Measurements from ENCODE around the gene SEC63.

SEC63 gene

DNA sequence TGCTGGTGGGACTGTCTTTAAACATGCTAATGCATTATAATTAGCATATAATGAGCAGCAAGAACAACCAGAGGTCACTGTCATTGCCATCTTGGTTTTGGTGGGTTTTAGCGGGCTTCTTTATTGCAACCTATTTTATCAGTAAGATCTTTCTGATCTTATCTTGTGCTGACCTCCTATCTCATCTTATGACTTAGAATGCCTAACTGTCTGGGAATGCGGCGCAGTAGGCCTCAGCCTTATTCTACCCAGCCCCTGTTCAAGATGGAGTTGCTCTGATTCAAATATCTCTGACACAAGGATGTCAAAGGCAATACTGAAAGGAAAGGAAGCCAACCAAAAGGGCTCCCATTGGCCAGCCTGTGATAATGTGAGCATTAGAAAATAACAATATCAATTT lies 29.8 kb upstream of the SEC63 start:
- CTCF ChIA-PET = no interaction called here
- POLR2A ChIA-PET = no interaction called here
- no peak for DNase-seq
- Histone ChIP-seq H3K36me3 (ENCODE audit: control insufficient read depth in 4 of 4, insufficient read depth in 4 of 4, low read length in 3 of 4) (no peaks in the 10 kb centered on the region), H3K4me1 (ENCODE audit: control extremely low read depth in 1 of 4, control insufficient read depth in 4 of 4, insufficient read depth in 4 of 4, low read length in 3 of 4) (peaks cover 0 to 3% (median 0%) of the 10 kb centered on the region in 4 experiments), H3K27me3 (replicated peaks in 2 of 5; ENCODE audit: control insufficient read depth in 4 of 5, insufficient read depth in 5 of 5, low read length in 4 of 5) (no peaks in the 10 kb centered on the region), H3K9me3 (ENCODE audit: control extremely low read depth in 1 of 5, control insufficient read depth in 4 of 5, insufficient read depth in 2 of 5, low read depth in 1 of 5, low read length in 4 of 5) (no peaks in the 10 kb centered on the region), H3K27ac (ENCODE audit: insufficient read depth in 1 of 2, low read depth in 1 of 2, low read length in 2 of 2, poor library complexity in 1 of 2, severe bottlenecking in 2 of 2) (no peak overlapping the region), H3K4me3 (ENCODE audit: control insufficient read depth in 1 of 7, extremely low read depth in 1 of 7, insufficient read depth in 4 of 7, low read depth in 2 of 7, low read length in 6 of 7) (no peak overlapping the region)
- WGBS (ENCODE audit: insufficient coverage) = 100% methylated on average over 1 of the region's 3 CpGs

DNA sequence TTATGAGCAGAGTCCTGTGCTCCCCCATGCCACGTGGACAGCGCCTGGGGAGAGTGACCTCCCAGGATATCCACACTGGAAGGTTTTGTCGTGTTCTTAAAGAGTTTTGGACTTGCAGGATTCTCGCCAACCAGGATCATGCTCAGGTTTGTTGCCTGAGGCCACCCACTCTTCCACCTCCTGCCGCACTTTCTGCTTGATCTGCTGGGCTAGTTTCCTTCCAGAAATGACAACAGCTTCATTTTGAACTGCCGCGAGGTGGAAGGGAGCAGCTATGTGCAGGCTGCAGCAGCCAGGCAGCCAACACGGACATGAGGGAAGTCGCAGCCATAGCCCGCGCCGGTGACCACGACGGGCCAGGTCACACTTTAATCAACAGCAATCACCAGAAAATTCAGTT lies 27.7 kb upstream of the SEC63 start:
- no peak overlapping the region for H3K4me3 ChIP-seq (ENCODE audit: control insufficient read depth in 1 of 7, extremely low read depth in 1 of 7, insufficient read depth in 4 of 7, low read depth in 2 of 7, low read length in 6 of 7)
- no peaks in the 10 kb centered on the region for H3K36me3 ChIP-seq (ENCODE audit: control insufficient read depth in 4 of 4, insufficient read depth in 4 of 4, low read length in 3 of 4)
- WGBS (ENCODE audit: insufficient coverage) = 91% methylated on average over 14 of the region's 14 CpGs
- ChIA-PET POLR2A (no interaction called here), CTCF (interaction anchor here (0.7 kb wide), 1 partner anchor 53 kb away, joined by 3 read pairs; no protein-coding TSS in a partner anchor)
- no peaks in the 10 kb centered on the region for H3K4me1 ChIP-seq (ENCODE audit: control extremely low read depth in 1 of 4, control insufficient read depth in 4 of 4, insufficient read depth in 4 of 4, low read length in 3 of 4)
- no peak for DNase-seq
- H3K9me3 ChIP-seq (ENCODE audit: control extremely low read depth in 1 of 5, control insufficient read depth in 4 of 5, insufficient read depth in 2 of 5, low read depth in 1 of 5, low read length in 4 of 5) = no peaks in the 10 kb centered on the region
- no peaks in the 10 kb centered on the region for H3K27me3 ChIP-seq (replicated peaks in 2 of 5; ENCODE audit: control insufficient read depth in 4 of 5, insufficient read depth in 5 of 5, low read length in 4 of 5)
- H3K27ac ChIP-seq (ENCODE audit: insufficient read depth in 1 of 2, low read depth in 1 of 2, low read length in 2 of 2, poor library complexity in 1 of 2, severe bottlenecking in 2 of 2) = no peak overlapping the region

DNA sequence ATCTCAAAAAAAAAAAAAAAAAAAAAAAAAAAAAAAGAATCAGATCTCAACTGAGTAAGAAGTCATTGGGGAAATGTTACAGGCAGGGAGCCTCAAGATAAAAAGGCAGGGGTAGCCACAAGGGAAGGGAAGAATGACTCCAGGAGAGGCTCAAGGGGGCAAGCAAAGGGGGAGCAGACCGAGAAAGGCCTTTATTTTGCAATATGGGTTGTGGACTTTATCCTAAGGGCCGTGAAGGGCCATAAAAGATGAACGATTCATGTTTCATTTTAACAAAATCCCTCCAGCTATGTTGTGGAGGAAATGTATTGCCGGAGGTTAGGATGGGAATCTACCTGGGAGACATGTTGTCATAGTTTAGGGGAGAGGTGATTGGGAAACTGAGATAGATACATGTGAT lies 25.8 kb upstream of the SEC63 start:
- Histone ChIP-seq H3K9me3 (ENCODE audit: control extremely low read depth in 1 of 5, control insufficient read depth in 4 of 5, insufficient read depth in 2 of 5, low read depth in 1 of 5, low read length in 4 of 5) (no peaks in the 10 kb centered on the region), H3K27ac (ENCODE audit: insufficient read depth in 1 of 2, low read depth in 1 of 2, low read length in 2 of 2, poor library complexity in 1 of 2, severe bottlenecking in 2 of 2) (no peak overlapping the region), H3K4me1 (ENCODE audit: control extremely low read depth in 1 of 4, control insufficient read depth in 4 of 4, insufficient read depth in 4 of 4, low read length in 3 of 4) (no peaks in the 10 kb centered on the region), H3K4me3 (ENCODE audit: control insufficient read depth in 1 of 7, extremely low read depth in 1 of 7, insufficient read depth in 4 of 7, low read depth in 2 of 7, low read length in 6 of 7) (no peak overlapping the region), H3K36me3 (ENCODE audit: control insufficient read depth in 4 of 4, insufficient read depth in 4 of 4, low read length in 3 of 4) (no peaks in the 10 kb centered on the region), H3K27me3 (replicated peaks in 2 of 5; ENCODE audit: control insufficient read depth in 4 of 5, insufficient read depth in 5 of 5, low read length in 4 of 5) (no peaks in the 10 kb centered on the region)
- no peak for DNase-seq
- CTCF ChIA-PET = interaction anchor here (10.3 kb wide), 1 partner anchor 64 kb away, joined by 65 read pairs; no protein-coding TSS in a partner anchor
- POLR2A ChIA-PET = no interaction called here
- 92% methylated on average over 2 of the region's 4 CpGs for WGBS (ENCODE audit: insufficient coverage)

DNA sequence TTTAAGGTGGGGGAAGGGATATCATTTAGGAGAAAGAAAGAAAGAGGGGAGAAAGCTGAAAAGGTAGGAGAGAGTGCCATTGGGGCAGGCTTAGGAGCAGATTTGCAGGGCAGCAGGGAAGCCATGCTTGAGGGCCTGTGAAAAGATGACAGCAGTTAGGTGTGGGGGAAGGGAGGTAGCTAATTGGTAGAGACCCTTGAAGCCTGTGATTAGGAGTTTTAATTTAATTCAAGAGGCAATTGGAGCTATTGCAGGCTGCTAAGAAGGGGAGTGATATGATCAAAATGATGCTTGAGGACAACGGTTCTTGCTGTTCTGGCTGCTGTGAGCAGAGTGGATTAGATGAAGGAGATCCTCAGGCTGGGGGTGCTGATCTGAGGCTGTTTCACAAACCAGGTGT lies 24.5 kb upstream of the SEC63 start:
- 79% methylated on average over 1 of the region's 1 CpG for WGBS (ENCODE audit: insufficient coverage)
- DNase-seq = no peak
- Histone ChIP-seq H3K4me1 (ENCODE audit: control extremely low read depth in 1 of 4, control insufficient read depth in 4 of 4, insufficient read depth in 4 of 4, low read length in 3 of 4) (no peaks in the 10 kb centered on the region), H3K27me3 (replicated peaks in 2 of 5; ENCODE audit: control insufficient read depth in 4 of 5, insufficient read depth in 5 of 5, low read length in 4 of 5) (no peaks in the 10 kb centered on the region), H3K36me3 (ENCODE audit: control insufficient read depth in 4 of 4, insufficient read depth in 4 of 4, low read length in 3 of 4) (no peaks in the 10 kb centered on the region), H3K9me3 (ENCODE audit: control extremely low read depth in 1 of 5, control insufficient read depth in 4 of 5, insufficient read depth in 2 of 5, low read depth in 1 of 5, low read length in 4 of 5) (no peaks in the 10 kb centered on the region), H3K4me3 (ENCODE audit: control insufficient read depth in 1 of 7, extremely low read depth in 1 of 7, insufficient read depth in 4 of 7, low read depth in 2 of 7, low read length in 6 of 7) (no peak overlapping the region), H3K27ac (ENCODE audit: insufficient read depth in 1 of 2, low read depth in 1 of 2, low read length in 2 of 2, poor library complexity in 1 of 2, severe bottlenecking in 2 of 2) (no peak overlapping the region)
- POLR2A ChIA-PET = no interaction called here
- CTCF ChIA-PET = interaction anchor here (0.6 to 10.3 kb wide), 4 partner anchors 8 to 65 kb away, joined by 3 to 65 read pairs (median 3); no protein-coding TSS in a partner anchor

DNA sequence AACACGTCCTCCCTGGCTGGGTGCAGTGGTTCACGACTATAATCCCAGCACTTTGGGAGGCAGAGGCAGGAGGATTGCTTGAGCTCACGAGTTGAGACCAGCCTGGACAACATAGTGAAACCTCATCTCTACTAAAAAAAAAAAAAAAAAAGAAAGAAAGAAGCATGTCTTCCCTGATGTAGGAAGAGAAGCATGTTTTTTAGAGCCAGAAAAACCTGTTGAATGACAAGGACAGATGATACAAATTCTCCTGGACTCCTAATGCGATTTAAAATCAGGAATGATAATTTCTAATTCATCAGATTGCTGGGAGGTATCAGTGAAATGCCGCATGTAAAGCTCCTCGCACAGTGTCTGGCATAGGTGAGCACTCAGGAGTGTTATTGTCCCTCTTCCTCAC lies 23.7 kb upstream of the SEC63 start:
- Histone ChIP-seq H3K9me3 (ENCODE audit: control extremely low read depth in 1 of 5, control insufficient read depth in 4 of 5, insufficient read depth in 2 of 5, low read depth in 1 of 5, low read length in 4 of 5) (no peaks in the 10 kb centered on the region), H3K4me1 (ENCODE audit: control extremely low read depth in 1 of 4, control insufficient read depth in 4 of 4, insufficient read depth in 4 of 4, low read length in 3 of 4) (no peaks in the 10 kb centered on the region), H3K27ac (ENCODE audit: insufficient read depth in 1 of 2, low read depth in 1 of 2, low read length in 2 of 2, poor library complexity in 1 of 2, severe bottlenecking in 2 of 2) (no peak overlapping the region), H3K4me3 (ENCODE audit: control insufficient read depth in 1 of 7, extremely low read depth in 1 of 7, insufficient read depth in 4 of 7, low read depth in 2 of 7, low read length in 6 of 7) (no peak overlapping the region), H3K36me3 (ENCODE audit: control insufficient read depth in 4 of 4, insufficient read depth in 4 of 4, low read length in 3 of 4) (no peaks in the 10 kb centered on the region), H3K27me3 (replicated peaks in 2 of 5; ENCODE audit: control insufficient read depth in 4 of 5, insufficient read depth in 5 of 5, low read length in 4 of 5) (no peaks in the 10 kb centered on the region)
- WGBS (ENCODE audit: insufficient coverage) = 100% methylated on average over 1 of the region's 6 CpGs
- ChIA-PET POLR2A (interaction anchor here (0.7 to 0.9 kb wide), 2 partner anchors 525 to 552 kb away, joined by 3 read pairs; no protein-coding TSS in a partner anchor), CTCF (interaction anchor here (1.1 to 10.3 kb wide), 6 partner anchors 9 to 75 kb away, joined by 3 to 65 read pairs (median 4); no protein-coding TSS in a partner anchor)
- no peak for DNase-seq

DNA sequence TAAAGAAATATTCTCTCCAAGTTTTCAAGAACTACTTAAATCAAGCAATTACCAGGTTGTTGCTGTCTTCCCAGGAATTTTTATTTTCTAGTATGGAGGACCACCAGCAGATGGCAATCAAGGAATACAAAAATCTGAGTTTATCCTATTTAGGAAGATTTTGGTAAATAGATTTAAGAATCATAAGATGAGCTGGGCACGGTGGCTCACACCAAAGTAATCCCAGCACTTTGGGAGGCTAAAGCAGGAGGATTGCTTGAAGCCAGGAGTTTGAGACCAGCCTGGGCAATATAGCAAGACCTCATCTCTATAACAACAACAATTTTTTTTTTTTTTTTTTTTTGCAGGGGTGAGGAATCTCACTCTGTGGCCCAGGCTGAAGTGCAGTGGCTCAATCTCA lies 19.3 kb upstream of the SEC63 start:
- Histone ChIP-seq H3K27me3 (replicated peaks in 2 of 5; ENCODE audit: control insufficient read depth in 4 of 5, insufficient read depth in 5 of 5, low read length in 4 of 5) (peaks cover 0 to 3% (median 0%) of the 10 kb centered on the region in 5 experiments), H3K4me1 (ENCODE audit: control extremely low read depth in 1 of 4, control insufficient read depth in 4 of 4, insufficient read depth in 4 of 4, low read length in 3 of 4) (no peaks in the 10 kb centered on the region), H3K9me3 (ENCODE audit: control extremely low read depth in 1 of 5, control insufficient read depth in 4 of 5, insufficient read depth in 2 of 5, low read depth in 1 of 5, low read length in 4 of 5) (no peaks in the 10 kb centered on the region), H3K27ac (ENCODE audit: insufficient read depth in 1 of 2, low read depth in 1 of 2, low read length in 2 of 2, poor library complexity in 1 of 2, severe bottlenecking in 2 of 2) (no peak overlapping the region), H3K4me3 (ENCODE audit: control insufficient read depth in 1 of 7, extremely low read depth in 1 of 7, insufficient read depth in 4 of 7, low read depth in 2 of 7, low read length in 6 of 7) (no peak overlapping the region), H3K36me3 (ENCODE audit: control insufficient read depth in 4 of 4, insufficient read depth in 4 of 4, low read length in 3 of 4) (no peaks in the 10 kb centered on the region)
- peak; percentile 43 to 53 (median 48) for DNase-seq
- WGBS (ENCODE audit: insufficient coverage) = 40% methylated on average over 1 of the region's 1 CpG
- CTCF ChIA-PET = interaction anchor here (1.3 to 10.3 kb wide), 2 partner anchors 71 to 550 kb away, joined by 3 to 65 read pairs; no protein-coding TSS in a partner anchor
- POLR2A ChIA-PET = no interaction called here

DNA sequence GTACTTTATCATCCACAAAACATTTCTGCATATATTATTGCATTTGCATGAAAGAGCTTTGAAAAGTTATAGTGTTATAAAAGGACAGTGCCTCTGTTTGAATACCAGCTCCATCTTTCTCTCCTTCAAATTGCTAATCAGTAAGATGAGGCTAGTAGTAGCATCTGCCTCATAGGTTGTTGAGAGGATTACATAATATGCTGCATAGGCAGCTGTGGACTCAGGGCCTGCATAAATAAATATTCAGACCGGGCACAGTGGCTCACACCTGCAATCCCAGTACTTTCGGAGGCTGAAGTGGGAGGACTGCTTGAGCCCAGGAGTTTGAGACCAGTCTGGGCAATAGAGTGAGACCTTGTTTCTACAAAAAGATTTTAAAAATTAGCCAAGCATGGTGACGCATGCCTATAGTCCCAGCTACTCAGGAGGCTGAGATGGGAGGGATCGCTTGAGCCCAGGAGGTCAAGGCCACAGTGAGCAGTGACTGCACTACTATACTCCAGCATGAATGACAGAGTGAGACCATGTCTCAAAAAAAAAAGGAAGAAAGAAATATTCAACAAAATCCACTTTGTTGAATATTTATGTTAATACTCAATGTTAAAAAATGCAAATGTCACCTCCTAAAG lies 18.3 kb upstream of the SEC63 start:
- Histone ChIP-seq H3K27ac (ENCODE audit: insufficient read depth in 1 of 2, low read depth in 1 of 2, low read length in 2 of 2, poor library complexity in 1 of 2, severe bottlenecking in 2 of 2) (no peak overlapping the region), H3K9me3 (ENCODE audit: control extremely low read depth in 1 of 5, control insufficient read depth in 4 of 5, insufficient read depth in 2 of 5, low read depth in 1 of 5, low read length in 4 of 5) (no peaks in the 10 kb centered on the region), H3K36me3 (ENCODE audit: control insufficient read depth in 4 of 4, insufficient read depth in 4 of 4, low read length in 3 of 4) (no peaks in the 10 kb centered on the region), H3K27me3 (replicated peaks in 2 of 5; ENCODE audit: control insufficient read depth in 4 of 5, insufficient read depth in 5 of 5, low read length in 4 of 5) (peaks cover 0 to 3% (median 0%) of the 10 kb centered on the region in 5 experiments), H3K4me3 (ENCODE audit: control insufficient read depth in 1 of 7, extremely low read depth in 1 of 7, insufficient read depth in 4 of 7, low read depth in 2 of 7, low read length in 6 of 7) (no peak overlapping the region), H3K4me1 (ENCODE audit: control extremely low read depth in 1 of 4, control insufficient read depth in 4 of 4, insufficient read depth in 4 of 4, low read length in 3 of 4) (no peaks in the 10 kb centered on the region)
- DNase-seq = no peak
- WGBS (ENCODE audit: insufficient coverage) = 92% methylated on average over 3 of the region's 4 CpGs
- ChIA-PET POLR2A (no interaction called here), CTCF (interaction anchor here (0.9 to 10.3 kb wide), 4 partner anchors 10 to 75 kb away, joined by 3 to 65 read pairs (median 6); no protein-coding TSS in a partner anchor)
